COLO668 (cell line): ENCODE data around the gene CHMP2A.
"Not testable (repeated sequence)": the region's sequence is repeated elsewhere in the genome, so short reads cannot be mapped to it uniquely, and the experiment has no call there.

Source experiments
- DNase-seq: peaks from one replicate; lab custom pipeline; 2025; ENCODE audit not compliant: unreplicated experiment; lab: John Stamatoyannopoulos, UW

CHMP2A gene

GRCh38 chr19:58554494-58555368, at the start of gene CHMP2A:
CHMP2A (minus strand) TSS chr19:58555105; CDS start chr19:58554212, 893 bp downstream.
- DNase-seq: no peak

DNA sequence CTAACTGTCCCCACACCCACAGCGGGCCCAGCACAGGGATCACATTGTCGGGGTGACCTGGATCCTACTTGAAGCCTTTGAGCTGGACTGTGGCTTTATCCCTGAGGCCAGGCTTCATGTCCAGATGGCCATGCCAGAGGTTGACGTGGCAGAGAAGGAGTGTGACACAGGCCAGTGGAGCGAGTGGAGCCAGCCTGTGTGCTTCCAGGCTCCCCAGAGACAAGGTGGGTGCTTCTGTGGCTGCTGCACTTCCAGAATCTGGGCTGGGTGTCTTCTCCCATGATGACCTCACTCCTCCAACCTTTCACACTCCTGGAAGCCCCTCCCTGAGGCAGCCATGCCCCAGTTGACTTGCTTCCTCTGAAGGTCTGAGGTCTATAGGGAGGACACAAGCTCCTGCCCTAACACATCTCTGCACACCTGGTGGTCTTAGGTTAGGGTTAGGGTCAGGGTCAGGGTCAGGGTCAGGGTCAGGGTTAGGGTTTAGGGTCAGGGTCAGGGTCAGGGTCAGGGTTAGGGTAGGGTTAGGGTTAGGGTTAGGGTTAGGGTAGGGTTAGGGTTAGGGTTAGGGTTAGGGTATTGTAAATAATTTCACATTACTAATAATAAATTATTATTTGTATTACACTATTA, 31.3 kb upstream of the CHMP2A start:
- DNase-seq: no peak

DNA sequence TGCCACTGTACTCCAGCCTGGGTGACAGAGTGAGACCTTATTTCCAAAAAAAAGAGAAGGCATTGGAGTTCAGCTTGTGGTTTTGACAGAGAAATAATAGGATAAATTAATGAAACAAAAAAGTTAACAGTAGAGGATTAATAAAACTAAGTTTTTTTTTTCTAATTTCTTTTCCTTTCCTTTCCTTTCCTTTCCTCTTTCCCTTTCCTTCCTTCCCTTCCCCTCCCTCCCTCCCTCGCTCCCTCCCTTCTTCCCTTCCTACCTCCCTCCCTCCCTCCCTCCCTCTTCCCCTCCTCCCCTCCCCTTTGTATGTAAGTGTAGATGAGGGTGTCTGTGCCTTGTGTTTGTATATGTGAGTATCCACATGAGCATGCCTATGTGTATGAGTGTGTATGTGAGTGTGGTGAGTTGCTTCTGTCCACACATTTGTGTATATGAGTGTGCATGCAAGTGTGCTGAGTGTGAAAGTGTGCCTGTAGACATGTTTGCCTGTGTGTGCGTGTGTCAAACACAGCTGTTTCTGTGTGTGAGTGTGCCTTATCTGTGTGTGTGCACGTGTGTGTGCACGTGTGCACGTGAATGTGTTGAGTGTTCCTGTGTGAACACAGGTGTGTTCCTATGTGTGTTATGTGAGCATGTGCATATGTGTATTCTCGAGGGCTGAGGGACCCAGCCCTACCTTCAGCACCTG, 30.7 kb upstream of the CHMP2A start:
- no peak for DNase-seq

GRCh38 chr19:58584498-58585441, 29.9 kb upstream of the CHMP2A start:
- no peak for DNase-seq

GRCh38 chr19:58582985-58583384, 28.1 kb upstream of the CHMP2A start:
- no peak for DNase-seq

DNA sequence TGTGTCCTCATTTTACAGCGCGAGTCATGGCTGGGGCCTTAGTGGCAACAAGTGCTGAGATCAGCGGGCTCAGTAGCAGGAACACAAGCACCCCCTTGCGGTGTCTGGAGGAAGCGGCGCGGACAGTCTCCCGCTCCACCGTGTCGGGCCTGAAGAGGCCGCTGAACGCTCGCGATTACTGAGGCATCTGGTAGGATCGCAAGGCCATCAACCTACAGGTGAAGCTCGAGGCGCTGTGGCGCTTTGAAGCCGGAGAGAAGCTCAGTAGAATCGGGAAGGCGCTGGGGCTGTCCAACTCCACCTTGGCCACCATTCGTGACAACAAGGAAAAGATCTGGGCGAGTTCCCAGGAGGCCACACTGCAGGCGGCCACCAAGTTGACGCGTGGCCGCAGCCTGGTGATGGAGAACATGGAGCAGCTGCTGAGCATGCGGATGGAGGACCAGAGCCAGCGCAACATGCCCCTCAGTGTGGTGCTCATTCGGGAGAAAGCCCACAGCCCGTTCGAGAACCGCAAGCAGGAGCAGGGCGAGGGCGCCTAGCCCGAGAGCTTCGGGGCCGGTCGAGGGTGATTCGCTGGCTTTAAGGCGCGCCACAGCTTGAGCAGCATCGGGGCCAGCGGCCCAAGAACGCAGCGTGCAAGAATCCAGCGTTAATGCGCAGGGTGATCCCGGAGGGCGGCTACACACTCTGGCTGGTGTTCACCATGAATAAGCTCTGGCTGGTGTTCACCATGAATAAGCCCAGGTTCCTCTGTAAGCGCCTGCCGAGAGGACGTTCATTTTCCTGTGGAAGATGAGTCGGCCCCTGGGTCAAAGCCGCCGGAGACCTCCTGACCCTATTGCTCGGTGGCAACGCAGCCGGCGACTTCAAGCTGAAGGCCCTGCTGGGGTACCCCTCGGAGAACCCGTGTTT, 26.6 kb upstream of the CHMP2A start:
- no peak for DNase-seq

DNA sequence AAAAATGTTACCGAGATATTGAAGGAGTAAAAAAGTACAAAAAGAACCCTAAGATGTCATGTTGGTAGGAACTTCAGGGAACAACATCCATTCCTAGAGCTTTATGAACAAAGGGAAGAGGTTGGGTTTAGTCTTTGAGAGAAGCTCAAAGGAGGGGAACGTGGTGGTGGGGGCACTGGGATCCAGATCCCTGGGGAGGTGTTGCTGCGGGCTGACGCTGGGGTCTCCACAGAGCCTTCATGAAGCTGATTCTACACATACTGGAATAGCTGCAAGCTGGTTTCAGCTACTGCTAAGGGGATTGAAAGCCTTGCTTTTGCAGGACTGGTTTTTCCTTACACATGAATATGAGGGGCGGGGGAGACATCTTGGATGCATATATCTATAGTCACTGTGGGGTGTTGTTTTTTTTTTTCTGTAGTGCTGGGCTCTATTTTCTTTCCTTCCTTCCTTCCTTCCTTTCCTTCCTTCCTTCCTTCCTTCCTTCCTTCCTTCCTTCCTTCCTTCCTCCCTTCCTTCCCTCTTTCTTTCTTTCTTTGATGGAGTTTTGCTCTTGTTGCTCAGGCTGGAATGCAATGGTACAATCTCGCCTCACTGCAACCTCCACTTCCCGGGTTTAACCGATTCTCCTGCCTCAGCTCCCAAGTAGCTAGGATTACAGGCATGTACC, 24.7 kb upstream of the CHMP2A start:
- no peak for DNase-seq

GRCh38 chr19:58578012-58578925, 23.4 kb upstream of the CHMP2A start:
- no peak for DNase-seq

GRCh38 chr19:58577581-58577980, 22.7 kb upstream of the CHMP2A start:
- not testable (repeated sequence) for DNase-seq

DNA sequence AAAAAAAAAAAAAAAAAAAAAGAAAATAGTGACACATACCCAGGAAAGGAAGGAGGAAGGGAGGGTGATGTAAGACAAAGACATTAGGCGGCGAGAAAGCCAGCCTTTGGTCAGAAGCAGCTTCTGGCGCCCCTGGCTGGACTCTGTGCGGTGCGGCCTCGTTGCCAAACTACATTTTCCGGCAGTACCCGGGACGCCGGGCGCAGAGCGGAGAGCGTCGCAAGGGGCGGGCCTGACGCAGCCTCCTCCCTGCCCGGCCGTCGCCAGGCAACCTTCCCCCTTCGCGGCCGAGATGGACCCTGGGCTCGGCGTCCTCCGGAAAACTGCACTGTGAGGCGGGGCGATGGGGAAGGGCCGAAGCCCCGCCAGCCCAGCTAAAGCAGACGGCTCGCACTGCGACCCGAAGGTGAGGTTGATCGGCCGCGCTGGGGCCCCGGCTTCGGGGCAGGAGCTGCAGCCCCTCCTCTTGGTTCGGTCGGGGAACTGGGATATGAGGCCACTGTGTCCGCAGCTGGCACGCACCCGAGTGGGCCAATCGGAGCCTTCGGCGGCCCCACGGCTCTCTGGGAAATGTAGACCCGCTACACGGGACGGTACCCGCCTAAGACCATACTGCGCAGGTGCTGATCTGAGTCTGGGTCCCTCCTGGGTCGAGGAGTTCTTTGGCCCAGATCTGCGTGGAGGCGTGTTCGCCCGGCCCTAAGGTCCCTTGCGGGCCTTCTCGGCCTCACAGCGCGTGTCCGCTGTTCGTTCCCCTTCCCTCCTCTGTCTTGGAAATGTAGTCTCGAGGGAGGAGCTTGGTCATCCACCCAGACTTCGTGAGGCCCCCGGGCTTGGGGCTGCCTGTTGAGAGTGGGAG, 20.5 kb upstream of the CHMP2A start:
- no peak for DNase-seq

DNA sequence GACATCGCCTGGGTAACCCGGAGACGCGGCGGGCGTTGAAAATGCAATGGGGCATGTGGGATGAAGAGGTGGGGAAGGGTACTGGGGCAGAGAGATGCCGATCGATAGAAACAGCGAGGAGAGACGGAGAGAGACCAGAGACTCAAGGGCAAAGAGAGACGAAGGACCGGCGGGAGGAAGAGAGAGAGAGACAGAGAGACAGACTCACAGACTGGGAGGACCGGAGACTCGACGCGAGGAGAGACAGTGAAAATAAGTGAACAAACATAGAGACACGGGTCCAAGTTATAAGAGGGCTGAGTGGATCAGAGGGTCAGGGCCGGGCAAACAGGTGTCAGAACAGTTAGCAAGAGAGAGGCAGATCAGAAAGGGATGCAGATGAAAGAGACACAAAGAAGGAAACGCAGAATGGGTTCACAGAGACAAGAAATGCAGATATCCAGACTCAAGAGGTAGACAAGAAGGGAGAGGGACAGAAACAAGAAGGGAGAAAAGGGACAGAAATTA, 18.8 kb upstream of the CHMP2A start:
- no peak for DNase-seq

- DNase-seq: no peak
These were observed 18.1 kb upstream of the CHMP2A start, which contains the start of gene MZF1 for GRCh38 chr19:58572818-58573657. MZF1 (minus strand) TSS chr19:58573335; CDS start chr19:58571389, 1,946 bp downstream.

- no peak for DNase-seq
These were observed 17.3 kb upstream of the CHMP2A start for GRCh38 chr19:58572026-58572817.

DNA sequence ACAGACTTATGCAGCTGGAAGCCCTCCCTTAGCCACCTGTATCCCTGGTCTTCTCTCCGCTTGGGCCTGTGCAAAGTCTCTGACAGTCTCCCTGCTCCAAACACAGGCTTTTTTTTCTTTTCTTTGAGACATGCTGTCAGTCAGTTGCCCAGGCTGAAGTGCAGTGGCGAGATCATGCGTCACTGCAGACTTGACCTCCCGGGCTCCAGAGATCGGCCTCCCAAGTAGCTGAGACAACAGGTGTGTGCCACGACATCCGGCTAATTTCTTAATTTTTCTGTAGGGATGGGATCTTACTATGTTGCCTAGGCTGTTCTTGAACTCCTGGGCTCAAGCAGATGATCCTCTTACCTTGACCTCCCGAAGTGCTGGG, 16.7 kb upstream of the CHMP2A start:
- DNase-seq: no peak
